Neural cell (in vitro differentiated cells): ENCODE data around the gene KIAA1549.

Source experiments
- EP300 ChIP-seq: fragments of 450-650 bp; conservative IDR thresholded peaks from 2 replicates; pipeline ENCODE4 v1.6.1; 2014; ENCODE audit warnings: antibody characterized with exemption, mild to moderate bottlenecking, moderate library complexity; ENCODE audit not compliant: poor library complexity, severe bottlenecking
- EZH2 ChIP-seq: fragments of 200-600, 300-800 bp; shearing (Covaris generic), sonication (generic); IDR thresholded peaks from 2 replicates; pipeline ENCODE4 v1.6.1; 2014; ENCODE audit warnings: antibody characterized with exemption, low read length, borderline replicate concordance, mild to moderate bottlenecking; ENCODE audit not compliant: insufficient read depth, poor library complexity, severe bottlenecking
- POLR2AphosphoS5 ChIP-seq: IDR thresholded peaks from 2 replicates; pipeline ENCODE4 v1.6.1; 2012
- RAD21 ChIP-seq: fragments of 450-650 bp; conservative IDR thresholded peaks from 2 replicates; pipeline ENCODE4 v1.6.1; 2014; ENCODE audit warnings: antibody characterized with exemption, mild to moderate bottlenecking, moderate library complexity
- SMC3 ChIP-seq: fragments of 450-650 bp; conservative IDR thresholded peaks from 2 replicates; pipeline ENCODE4 v1.6.1; 2014; ENCODE audit warnings: antibody characterized with exemption, mild to moderate bottlenecking, moderate library complexity; ENCODE audit not compliant: poor library complexity
- TAF1 ChIP-seq: IDR thresholded peaks from 2 replicates; pipeline ENCODE4 v1.6.1; 2012; ENCODE audit warnings: low read depth
- TF ChIP-seq, protein P1 (sequence below): fragments of 450-650 bp; IDR thresholded peaks from 2 replicates; pipeline ENCODE4 v1.5.1; 2014; ENCODE audit warnings: antibody characterized with exemption, mild to moderate bottlenecking, moderate library complexity; ENCODE audit not compliant: poor library complexity, severe bottlenecking
- TF ChIP-seq, protein P2 (sequence below): IDR thresholded peaks from 2 replicates; pipeline ENCODE4 v1.6.1; 2012; ENCODE audit warnings: borderline replicate concordance

DNA sequence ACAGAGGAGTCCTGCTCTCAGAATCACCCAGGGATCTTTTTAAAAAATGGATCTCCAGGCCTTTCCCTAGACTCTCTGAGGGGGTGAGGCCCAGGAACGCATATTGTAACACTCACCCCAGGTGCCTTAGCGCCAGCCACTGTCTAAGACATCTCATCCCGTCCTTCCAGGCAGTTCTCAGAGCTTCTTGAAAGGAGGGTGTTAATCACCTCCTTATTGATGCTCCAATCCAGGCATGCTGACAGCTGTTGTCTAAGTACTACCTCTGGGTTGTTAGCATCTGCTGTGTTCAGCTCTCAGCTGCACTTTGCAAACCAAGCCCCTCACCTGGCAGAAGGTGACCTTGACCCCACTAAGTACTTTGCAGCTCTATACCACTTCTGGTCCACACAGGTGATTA lies 36.0 kb downstream of the KIAA1549 start:
- TF ChIP-seq, protein P1, sequence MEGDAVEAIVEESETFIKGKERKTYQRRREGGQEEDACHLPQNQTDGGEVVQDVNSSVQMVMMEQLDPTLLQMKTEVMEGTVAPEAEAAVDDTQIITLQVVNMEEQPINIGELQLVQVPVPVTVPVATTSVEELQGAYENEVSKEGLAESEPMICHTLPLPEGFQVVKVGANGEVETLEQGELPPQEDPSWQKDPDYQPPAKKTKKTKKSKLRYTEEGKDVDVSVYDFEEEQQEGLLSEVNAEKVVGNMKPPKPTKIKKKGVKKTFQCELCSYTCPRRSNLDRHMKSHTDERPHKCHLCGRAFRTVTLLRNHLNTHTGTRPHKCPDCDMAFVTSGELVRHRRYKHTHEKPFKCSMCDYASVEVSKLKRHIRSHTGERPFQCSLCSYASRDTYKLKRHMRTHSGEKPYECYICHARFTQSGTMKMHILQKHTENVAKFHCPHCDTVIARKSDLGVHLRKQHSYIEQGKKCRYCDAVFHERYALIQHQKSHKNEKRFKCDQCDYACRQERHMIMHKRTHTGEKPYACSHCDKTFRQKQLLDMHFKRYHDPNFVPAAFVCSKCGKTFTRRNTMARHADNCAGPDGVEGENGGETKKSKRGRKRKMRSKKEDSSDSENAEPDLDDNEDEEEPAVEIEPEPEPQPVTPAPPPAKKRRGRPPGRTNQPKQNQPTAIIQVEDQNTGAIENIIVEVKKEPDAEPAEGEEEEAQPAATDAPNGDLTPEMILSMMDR: no peak
- peak; percentile 48 for TF ChIP-seq POLR2AphosphoS5
- no peak for TF ChIP-seq EP300
- no peak for TF ChIP-seq EZH2
- TF ChIP-seq RAD21: no peak
- TF ChIP-seq, protein P2, sequence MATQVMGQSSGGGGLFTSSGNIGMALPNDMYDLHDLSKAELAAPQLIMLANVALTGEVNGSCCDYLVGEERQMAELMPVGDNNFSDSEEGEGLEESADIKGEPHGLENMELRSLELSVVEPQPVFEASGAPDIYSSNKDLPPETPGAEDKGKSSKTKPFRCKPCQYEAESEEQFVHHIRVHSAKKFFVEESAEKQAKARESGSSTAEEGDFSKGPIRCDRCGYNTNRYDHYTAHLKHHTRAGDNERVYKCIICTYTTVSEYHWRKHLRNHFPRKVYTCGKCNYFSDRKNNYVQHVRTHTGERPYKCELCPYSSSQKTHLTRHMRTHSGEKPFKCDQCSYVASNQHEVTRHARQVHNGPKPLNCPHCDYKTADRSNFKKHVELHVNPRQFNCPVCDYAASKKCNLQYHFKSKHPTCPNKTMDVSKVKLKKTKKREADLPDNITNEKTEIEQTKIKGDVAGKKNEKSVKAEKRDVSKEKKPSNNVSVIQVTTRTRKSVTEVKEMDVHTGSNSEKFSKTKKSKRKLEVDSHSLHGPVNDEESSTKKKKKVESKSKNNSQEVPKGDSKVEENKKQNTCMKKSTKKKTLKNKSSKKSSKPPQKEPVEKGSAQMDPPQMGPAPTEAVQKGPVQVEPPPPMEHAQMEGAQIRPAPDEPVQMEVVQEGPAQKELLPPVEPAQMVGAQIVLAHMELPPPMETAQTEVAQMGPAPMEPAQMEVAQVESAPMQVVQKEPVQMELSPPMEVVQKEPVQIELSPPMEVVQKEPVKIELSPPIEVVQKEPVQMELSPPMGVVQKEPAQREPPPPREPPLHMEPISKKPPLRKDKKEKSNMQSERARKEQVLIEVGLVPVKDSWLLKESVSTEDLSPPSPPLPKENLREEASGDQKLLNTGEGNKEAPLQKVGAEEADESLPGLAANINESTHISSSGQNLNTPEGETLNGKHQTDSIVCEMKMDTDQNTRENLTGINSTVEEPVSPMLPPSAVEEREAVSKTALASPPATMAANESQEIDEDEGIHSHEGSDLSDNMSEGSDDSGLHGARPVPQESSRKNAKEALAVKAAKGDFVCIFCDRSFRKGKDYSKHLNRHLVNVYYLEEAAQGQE: no peak
- no peak for TF ChIP-seq TAF1
- TF ChIP-seq SMC3: no peak
